Stomach smooth muscle (tissue), 2 donors: ENCODE data around the gene AP1M2.

Experiments used
- H3K27ac ChIP-seq: one replicate; pipeline ENCODE4 v1.7.0; 2013; ENCODE audit warnings: mild to moderate bottlenecking, low read length, inconsistent platforms
- H3K27me3 ChIP-seq, 2 donors: one replicate each; pipeline ENCODE4 v1.7.0; 2013; ENCODE audit warnings: low read length in 2 of 2; ENCODE audit not compliant: insufficient read depth in 2 of 2, control insufficient read depth in 1 of 2
- H3K36me3 ChIP-seq, 2 donors: one replicate each; pipeline ENCODE4 v1.7.0; 2013; ENCODE audit warnings: low read length in 2 of 2; ENCODE audit not compliant: control insufficient read depth in 2 of 2, insufficient read depth in 2 of 2
- H3K4me1 ChIP-seq: one replicate; pipeline ENCODE4 v1.7.0; 2013; ENCODE audit warnings: low read length; ENCODE audit not compliant: control insufficient read depth, insufficient read depth
- H3K4me3 ChIP-seq, 2 donors: one replicate each; pipeline ENCODE4 v1.7.0; 2013; ENCODE audit warnings: low read length in 2 of 2
- H3K9ac ChIP-seq, 2 donors: one replicate each; pipeline ENCODE4 v1.7.0; 2013; ENCODE audit warnings: low read length in 2 of 2, mild to moderate bottlenecking in 1 of 2
- H3K9me3 ChIP-seq, 2 donors: one replicate each; pipeline ENCODE4 v1.7.0; 2013; ENCODE audit warnings: low read length in 2 of 2; ENCODE audit not compliant: control insufficient read depth in 2 of 2
- donor health status: healthy.
- donor health status: Pancreatic carcinoma.

AP1M2 gene

GRCh38 chr19:10618846-10619245, 31.7 kb upstream of the AP1M2 start:
- Histone ChIP-seq H3K4me3 (no peak overlapping the region), H3K27ac (no peak overlapping the region), H3K27me3 (no peaks in the 10 kb centered on the region), H3K9ac (no peak overlapping the region), H3K36me3 (no peaks in the 10 kb centered on the region), H3K9me3 (no peaks in the 10 kb centered on the region), H3K4me1 (peaks cover 4% of the 10 kb centered on the region)

GRCh38 chr19:10617409-10618121, 30.5 kb upstream of the AP1M2 start:
- H3K4me1 ChIP-seq = no peaks in the 10 kb centered on the region
- H3K9ac ChIP-seq = no peak overlapping the region
- no peak overlapping the region for H3K4me3 ChIP-seq
- H3K27me3 ChIP-seq = no peaks in the 10 kb centered on the region
- H3K27ac ChIP-seq = no peak overlapping the region
- H3K36me3 ChIP-seq = no peaks in the 10 kb centered on the region
- H3K9me3 ChIP-seq = no peaks in the 10 kb centered on the region

- H3K27ac ChIP-seq = no peak overlapping the region
Observed at GRCh38 chr19:10615429-10616023, 28.4 kb upstream of the AP1M2 start.

GRCh38 chr19:10612499-10613119, 25.5 kb upstream of the AP1M2 start:
- Histone ChIP-seq H3K4me1 (no peaks in the 10 kb centered on the region), H3K9me3 (no peaks in the 10 kb centered on the region), H3K27ac (no peak overlapping the region), H3K27me3 (no peaks in the 10 kb centered on the region), H3K4me3 (no peak overlapping the region), H3K36me3 (no peaks in the 10 kb centered on the region), H3K9ac (no peak overlapping the region)

More at GRCh38 chr19:10615429-10616023, 28.4 kb upstream of the AP1M2 start:
- Histone ChIP-seq H3K4me3 (no peak overlapping the region), H3K36me3 (no peaks in the 10 kb centered on the region), H3K9me3 (no peaks in the 10 kb centered on the region), H3K9ac (no peak overlapping the region), H3K4me1 (no peaks in the 10 kb centered on the region), H3K27me3 (no peaks in the 10 kb centered on the region)

- H3K27ac ChIP-seq = no peak overlapping the region
- H3K9ac ChIP-seq = no peak overlapping the region
- no peaks in the 10 kb centered on the region for H3K27me3 ChIP-seq
- no peaks in the 10 kb centered on the region for H3K36me3 ChIP-seq
- no peaks in the 10 kb centered on the region for H3K4me1 ChIP-seq
- H3K9me3 ChIP-seq = no peaks in the 10 kb centered on the region
- H3K4me3 ChIP-seq = no peak overlapping the region
Observed at GRCh38 chr19:10611907-10612306, 24.8 kb upstream of the AP1M2 start.

GRCh38 chr19:10604460-10604980, 17.4 kb upstream of the AP1M2 start:
- Histone ChIP-seq H3K36me3 (no peaks in the 10 kb centered on the region), H3K27ac (no peak overlapping the region), H3K27me3 (no peaks in the 10 kb centered on the region), H3K9ac (no peak overlapping the region), H3K4me1 (peaks cover 19% of the 10 kb centered on the region), H3K4me3 (peak overlapping the region in 1 of 2 donors; percentile 88), H3K9me3 (no peaks in the 10 kb centered on the region)

GRCh38 chr19:10603873-10604459, 16.9 kb upstream of the AP1M2 start:
- peak overlapping the region; percentile 53 for H3K27ac ChIP-seq
- H3K9me3 ChIP-seq = no peaks in the 10 kb centered on the region
- H3K27me3 ChIP-seq = no peaks in the 10 kb centered on the region
- no peaks in the 10 kb centered on the region for H3K36me3 ChIP-seq
- peaks cover 19% of the 10 kb centered on the region for H3K4me1 ChIP-seq
- H3K4me3 ChIP-seq = peak overlapping the region in 1 of 2 donors; percentile 88
- no peak overlapping the region for H3K9ac ChIP-seq

- Histone ChIP-seq H3K27ac (peak overlapping the region; percentile 53), H3K4me3 (peak overlapping the region; percentile 88 to 91), H3K4me1 (peaks cover 19% of the 10 kb centered on the region), H3K9me3 (no peaks in the 10 kb centered on the region), H3K27me3 (no peaks in the 10 kb centered on the region), H3K9ac (peak overlapping the region; percentile 71 to 88), H3K36me3 (no peaks in the 10 kb centered on the region)
Observed at GRCh38 chr19:10603084-10603872, 16.2 kb upstream of the AP1M2 start.

- no peaks in the 10 kb centered on the region for H3K9me3 ChIP-seq
- H3K4me3 ChIP-seq = peak overlapping the region; percentile 88 to 91
- no peaks in the 10 kb centered on the region for H3K27me3 ChIP-seq
- peak overlapping the region; percentile 71 to 88 for H3K9ac ChIP-seq
- peaks cover 19% of the 10 kb centered on the region for H3K4me1 ChIP-seq
- H3K36me3 ChIP-seq = no peaks in the 10 kb centered on the region
- H3K27ac ChIP-seq = peak overlapping the region; percentile 53
Observed at GRCh38 chr19:10602330-10603083, 15.4 kb upstream of the AP1M2 start.

- H3K4me3 ChIP-seq = peak overlapping the region; percentile 43 to 60
- no peak overlapping the region for H3K27ac ChIP-seq
- peaks cover 19% of the 10 kb centered on the region for H3K4me1 ChIP-seq
- H3K9ac ChIP-seq = no peak overlapping the region
- no peaks in the 10 kb centered on the region for H3K27me3 ChIP-seq
- no peaks in the 10 kb centered on the region for H3K9me3 ChIP-seq
- no peaks in the 10 kb centered on the region for H3K36me3 ChIP-seq
Observed at GRCh38 chr19:10601999-10602329, 14.9 kb upstream of the AP1M2 start.
